DMS 273 (cell line): ENCODE results near the gene MOCOS.

ENCODE experiments used
- DNase-seq: peaks from one replicate; lab custom pipeline; 2025; ENCODE audit not compliant: unreplicated experiment; lab: John Stamatoyannopoulos, UW

MOCOS gene

GRCh38 chr18:36269157-36269556 lies 81.9 kb downstream of the MOCOS start:
- DNase-seq: no peak

- no peak for DNase-seq
These were observed 83.9 kb downstream of the MOCOS start for GRCh38 chr18:36271153-36271552.

- no peak for DNase-seq
These were observed 86.0 kb downstream of the MOCOS start for GRCh38 chr18:36273347-36273746.

GRCh38 chr18:36274083-36274715 lies 86.9 kb downstream of the MOCOS start:
- DNase-seq: no peak

GRCh38 chr18:36275561-36275960 lies 88.3 kb downstream of the MOCOS start:
- DNase-seq: no peak

- DNase-seq: no peak
These were observed 91.7 kb downstream of the MOCOS start for GRCh38 chr18:36279001-36279400.

- DNase-seq: peak; percentile 65
These were observed 94.6 kb downstream of the MOCOS start for GRCh38 chr18:36281936-36282335.

GRCh38 chr18:36283448-36283847 lies 96.2 kb downstream of the MOCOS start:
- DNase-seq: no peak

- no peak for DNase-seq
These were observed 97.0 kb downstream of the MOCOS start for GRCh38 chr18:36284268-36284667.

- peak; percentile 86 for DNase-seq
These were observed 97.5 kb downstream of the MOCOS start for GRCh38 chr18:36284671-36285295.

GRCh38 chr18:36287653-36288052 lies 100.4 kb downstream of the MOCOS start:
- no peak for DNase-seq

- DNase-seq: no peak
These were observed 101.4 kb downstream of the MOCOS start for GRCh38 chr18:36288689-36289088.

GRCh38 chr18:36294031-36294430 lies 106.7 kb downstream of the MOCOS start:
- no peak for DNase-seq

- no peak for DNase-seq
These were observed 107.9 kb downstream of the MOCOS start for GRCh38 chr18:36295214-36295613.

- peak; percentile 71 for DNase-seq
These were observed 108.6 kb downstream of the MOCOS start for GRCh38 chr18:36295880-36296301.

- DNase-seq: peak; percentile 93
These were observed 109.5 kb downstream of the MOCOS start for GRCh38 chr18:36296650-36297416.

- DNase-seq: peak; percentile 87
These were observed 110.3 kb downstream of the MOCOS start, which contains the start of gene FHOD3 for GRCh38 chr18:36297417-36298125. Gene FHOD3 (plus strand): TSS chr18:36297713. CDS start chr18:36297836, 123 bp downstream.

- peak; percentile 79 for DNase-seq
These were observed 110.9 kb downstream of the MOCOS start for GRCh38 chr18:36298126-36298741.

- DNase-seq: no peak
These were observed 111.7 kb downstream of the MOCOS start for GRCh38 chr18:36299015-36299414.

GRCh38 chr18:36300211-36300610 lies 112.9 kb downstream of the MOCOS start:
- DNase-seq: no peak

GRCh38 chr18:36301884-36302283 lies 114.6 kb downstream of the MOCOS start:
- DNase-seq: no peak
